Esophagus (tissue), 2 donors: ENCODE measurements around the gene CENPM. TPM values are rescaled to one million over a fixed set of nuclear protein-coding genes. Genes with fewer than 3 reads are reported as not detected.
A peak's percentile ranks its signal among the peaks of the same experiment; 100 is the strongest.

Source experiments
- H3K27ac ChIP-seq, 2 donors: one replicate each; pipeline ENCODE4 v1.5.1; 2013; ENCODE audit warnings: low read depth in 2 of 2, mild to moderate bottlenecking in 2 of 2, inconsistent platforms in 1 of 2, low read length in 1 of 2, moderate library complexity in 1 of 2
- H3K27me3 ChIP-seq, 2 donors: one replicate each; pipeline ENCODE4 v1.6.1; 2013; ENCODE audit warnings: low read length in 2 of 2, control low read depth in 1 of 2, mild to moderate bottlenecking in 1 of 2; ENCODE audit not compliant: insufficient read depth in 2 of 2, control insufficient read depth in 1 of 2
- H3K36me3 ChIP-seq, 2 donors: one replicate each; pipeline ENCODE4 v1.6.1; 2013; ENCODE audit warnings: low read length in 1 of 2; ENCODE audit not compliant: control insufficient read depth in 2 of 2, insufficient read depth in 2 of 2
- H3K4me1 ChIP-seq, 2 donors: one replicate each; pipeline ENCODE4 v1.6.1; 2013; ENCODE audit warnings: low read length in 1 of 2; ENCODE audit not compliant: control insufficient read depth in 2 of 2, insufficient read depth in 2 of 2
- H3K4me3 ChIP-seq, 2 donors: one replicate each; pipeline ENCODE4 v1.5.1; 2013; ENCODE audit warnings: low read length in 2 of 2, mild to moderate bottlenecking in 2 of 2, low read depth in 1 of 2, moderate library complexity in 1 of 2
- H3K9me3 ChIP-seq, 2 donors: one replicate each; pipeline ENCODE4 v1.6.1; 2013; ENCODE audit warnings: mild to moderate bottlenecking in 2 of 2, low read depth in 1 of 2, low read length in 1 of 2, moderate library complexity in 1 of 2; ENCODE audit not compliant: control insufficient read depth in 2 of 2, insufficient read depth in 1 of 2
- WGBS, 2 donors: extraction: QIAGEN DNeasy Blood & Tissue Kit; methylation state at CpG; one replicate each; pipeline ENCODE4 v1.1.7; 2013; 5-methylcytosine and 5-hydroxymethylcytosine counted together
- polyA plus RNA-seq, 2 donors: library from polyadenylated mRNA; stranded (reverse); fragments of 200-250 nt; gene quantifications; one replicate each; pipeline ENCODE4 v1.2.3, GENCODE V29; 2013
- donor health status: healthy with polysubstance abuse.
- donor health status: Bipolar disorder and iron deficiency.

Gene CENPM
- polyA plus RNA-seq, 2 donors = 16.5 to 18.8 TPM

- 93 to 94% methylated on average over 17 of the region's 17 CpGs for WGBS, 2 donors
- Histone ChIP-seq H3K36me3 (no peaks in the 10 kb centered on the region), H3K27ac (no peak overlapping the region), H3K9me3 (no peaks in the 10 kb centered on the region), H3K4me1 (peaks cover 0 to 5% of the 10 kb centered on the region in 2 donors), H3K4me3 (no peak overlapping the region), H3K27me3 (no peaks in the 10 kb centered on the region)
Observed at GRCh38 chr22:41934284-41935014, 12.5 kb downstream of the CENPM start.

- Histone ChIP-seq H3K4me1 (peaks cover 0 to 2% of the 10 kb centered on the region in 2 donors), H3K36me3 (no peaks in the 10 kb centered on the region), H3K9me3 (no peaks in the 10 kb centered on the region), H3K4me3 (no peak overlapping the region), H3K27ac (no peak overlapping the region), H3K27me3 (no peaks in the 10 kb centered on the region)
- WGBS, 2 donors = 78 to 84% methylated on average over 13 to 16 of the region's 16 CpGs
Observed at GRCh38 chr22:41933411-41934177, 13.4 kb downstream of the CENPM start.

GRCh38 chr22:41932353-41932752, 14.6 kb downstream of the CENPM start:
- Histone ChIP-seq H3K27me3 (no peaks in the 10 kb centered on the region), H3K27ac (no peak overlapping the region), H3K9me3 (no peaks in the 10 kb centered on the region), H3K4me1 (no peaks in the 10 kb centered on the region), H3K36me3 (no peaks in the 10 kb centered on the region), H3K4me3 (no peak overlapping the region)
- WGBS, 2 donors = 94% methylated on average over 12 of the region's 12 CpGs

- H3K4me1 ChIP-seq = no peaks in the 10 kb centered on the region
- no peaks in the 10 kb centered on the region for H3K27me3 ChIP-seq
- no peak overlapping the region for H3K4me3 ChIP-seq
- no peaks in the 10 kb centered on the region for H3K9me3 ChIP-seq
- 73 to 76% methylated on average over 10 of the region's 10 CpGs for WGBS, 2 donors
- H3K27ac ChIP-seq = no peak overlapping the region
- H3K36me3 ChIP-seq = no peaks in the 10 kb centered on the region
Observed at GRCh38 chr22:41931701-41932269, 15.2 kb downstream of the CENPM start.

- Histone ChIP-seq H3K27ac (no peak overlapping the region), H3K4me3 (no peak overlapping the region), H3K9me3 (no peaks in the 10 kb centered on the region), H3K4me1 (peaks cover 0 to 5% of the 10 kb centered on the region in 2 donors), H3K27me3 (peaks cover 0 to 9% of the 10 kb centered on the region in 2 donors), H3K36me3 (no peaks in the 10 kb centered on the region)
- 73 to 80% methylated on average over 8 of the region's 8 CpGs for WGBS, 2 donors
Observed at GRCh38 chr22:41929418-41929810, 17.5 kb downstream of the CENPM start.

GRCh38 chr22:41928593-41929417, 18.1 kb downstream of the CENPM start:
- H3K9me3 ChIP-seq = no peaks in the 10 kb centered on the region
- H3K27ac ChIP-seq = no peak overlapping the region
- peaks cover 0 to 9% of the 10 kb centered on the region in 2 donors for H3K27me3 ChIP-seq
- H3K36me3 ChIP-seq = no peaks in the 10 kb centered on the region
- no peak overlapping the region for H3K4me3 ChIP-seq
- WGBS, 2 donors = 65 to 69% methylated on average over 14 of the region's 14 CpGs
- peaks cover 0 to 5% of the 10 kb centered on the region in 2 donors for H3K4me1 ChIP-seq

GRCh38 chr22:41927813-41928212, 19.1 kb downstream of the CENPM start:
- no peaks in the 10 kb centered on the region for H3K9me3 ChIP-seq
- H3K36me3 ChIP-seq = no peaks in the 10 kb centered on the region
- peaks cover 0 to 9% of the 10 kb centered on the region in 2 donors for H3K27me3 ChIP-seq
- H3K4me3 ChIP-seq = no peak overlapping the region
- H3K4me1 ChIP-seq = peaks cover 0 to 5% of the 10 kb centered on the region in 2 donors
- no peak overlapping the region for H3K27ac ChIP-seq
- 74 to 84% methylated on average over 6 of the region's 6 CpGs for WGBS, 2 donors

GRCh38 chr22:41925783-41926460, 21.0 kb downstream of the CENPM start:
- WGBS, 2 donors = 5 to 7% methylated on average over 33 to 46 of the region's 48 CpGs
- Histone ChIP-seq H3K9me3 (no peaks in the 10 kb centered on the region), H3K27me3 (peaks cover 0 to 9% of the 10 kb centered on the region in 2 donors), H3K36me3 (no peaks in the 10 kb centered on the region), H3K4me1 (peaks cover 0 to 5% of the 10 kb centered on the region in 2 donors), H3K27ac (no peak overlapping the region), H3K4me3 (peak overlapping the region; percentile 50 to 52)
